ENCODE measurements around the gene SMAP2. TPM values are rescaled to one million over a fixed set of nuclear protein-coding genes. Genes with fewer than 3 reads are reported as not detected.

The SMAP2 gene
- total and polyA plus RNA-seq, 2 experiments from 2014 or later, result 16.7 to 29.5 TPM

DNA sequence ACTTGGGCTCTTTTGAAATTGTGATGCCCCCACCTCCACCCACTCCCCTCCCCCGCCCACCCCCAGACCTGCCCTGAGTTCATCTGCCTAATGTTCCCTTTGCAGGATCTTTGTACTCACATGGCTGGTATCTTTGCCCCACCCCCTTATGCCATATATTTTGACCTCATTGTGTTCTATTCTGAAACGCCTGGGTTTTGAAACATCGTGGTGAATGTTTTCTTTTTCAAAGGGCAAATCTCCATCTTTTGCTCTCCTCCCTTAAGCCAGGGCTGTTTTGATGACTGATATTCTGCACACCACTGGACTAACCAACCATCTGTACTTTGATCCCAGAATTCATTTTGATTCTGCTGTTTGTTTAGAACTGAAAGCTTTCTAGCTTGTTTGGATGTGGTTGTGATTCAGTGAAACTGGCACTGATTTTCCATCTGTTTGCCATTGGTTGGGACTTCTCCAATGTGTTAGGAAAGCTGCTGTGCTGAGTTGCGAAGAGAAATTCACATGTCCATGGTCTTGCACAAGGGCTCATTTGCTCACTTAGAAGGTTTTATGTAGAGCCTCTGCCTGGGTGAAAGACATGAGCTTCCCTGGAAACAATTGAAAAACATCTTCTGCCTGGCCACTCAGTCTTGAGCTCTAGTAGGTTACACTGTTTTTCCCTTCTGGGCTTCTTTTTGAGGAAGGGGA lies 16.5 kb downstream of the SMAP2 start:
- Histone ChIP-seq H3K4me3 (no peak overlapping the region), H3K36me3 (no peaks in the 10 kb centered on the region), H3K4me1 (ENCODE audit: low read depth) (peaks cover 8% of the 10 kb centered on the region), H3K27ac (no peak overlapping the region), H3K27me3 (no peaks in the 10 kb centered on the region), H3K9me3 (ENCODE audit: low read depth) (no peaks in the 10 kb centered on the region)
- TF ChIP-seq, protein P1, sequence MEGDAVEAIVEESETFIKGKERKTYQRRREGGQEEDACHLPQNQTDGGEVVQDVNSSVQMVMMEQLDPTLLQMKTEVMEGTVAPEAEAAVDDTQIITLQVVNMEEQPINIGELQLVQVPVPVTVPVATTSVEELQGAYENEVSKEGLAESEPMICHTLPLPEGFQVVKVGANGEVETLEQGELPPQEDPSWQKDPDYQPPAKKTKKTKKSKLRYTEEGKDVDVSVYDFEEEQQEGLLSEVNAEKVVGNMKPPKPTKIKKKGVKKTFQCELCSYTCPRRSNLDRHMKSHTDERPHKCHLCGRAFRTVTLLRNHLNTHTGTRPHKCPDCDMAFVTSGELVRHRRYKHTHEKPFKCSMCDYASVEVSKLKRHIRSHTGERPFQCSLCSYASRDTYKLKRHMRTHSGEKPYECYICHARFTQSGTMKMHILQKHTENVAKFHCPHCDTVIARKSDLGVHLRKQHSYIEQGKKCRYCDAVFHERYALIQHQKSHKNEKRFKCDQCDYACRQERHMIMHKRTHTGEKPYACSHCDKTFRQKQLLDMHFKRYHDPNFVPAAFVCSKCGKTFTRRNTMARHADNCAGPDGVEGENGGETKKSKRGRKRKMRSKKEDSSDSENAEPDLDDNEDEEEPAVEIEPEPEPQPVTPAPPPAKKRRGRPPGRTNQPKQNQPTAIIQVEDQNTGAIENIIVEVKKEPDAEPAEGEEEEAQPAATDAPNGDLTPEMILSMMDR (IDR thresholded peaks at IDR 0.05; ENCODE audit: low read depth, low read length), result no peak
- peak in 1 of 2 donors; percentile 90 for DNase-seq (ENCODE audit: low read depth in 1 of 2, low spot score in 1 of 2)

GRCh38 chr1:40390857-40391256 lies 17.3 kb downstream of the SMAP2 start:
- no peaks in the 10 kb centered on the region for H3K27me3 ChIP-seq
- no peaks in the 10 kb centered on the region for H3K36me3 ChIP-seq
- no peak overlapping the region for H3K4me3 ChIP-seq
- DNase-seq (ENCODE audit: low read depth in 1 of 2, low spot score in 1 of 2), result no peak
- TF ChIP-seq, protein P1 (IDR thresholded peaks at IDR 0.05; ENCODE audit: low read depth, low read length), result no peak
- no peak overlapping the region for H3K27ac ChIP-seq
- H3K4me1 ChIP-seq (ENCODE audit: low read depth), result peaks cover 7% of the 10 kb centered on the region
- no peaks in the 10 kb centered on the region for H3K9me3 ChIP-seq (ENCODE audit: low read depth)

DNA sequence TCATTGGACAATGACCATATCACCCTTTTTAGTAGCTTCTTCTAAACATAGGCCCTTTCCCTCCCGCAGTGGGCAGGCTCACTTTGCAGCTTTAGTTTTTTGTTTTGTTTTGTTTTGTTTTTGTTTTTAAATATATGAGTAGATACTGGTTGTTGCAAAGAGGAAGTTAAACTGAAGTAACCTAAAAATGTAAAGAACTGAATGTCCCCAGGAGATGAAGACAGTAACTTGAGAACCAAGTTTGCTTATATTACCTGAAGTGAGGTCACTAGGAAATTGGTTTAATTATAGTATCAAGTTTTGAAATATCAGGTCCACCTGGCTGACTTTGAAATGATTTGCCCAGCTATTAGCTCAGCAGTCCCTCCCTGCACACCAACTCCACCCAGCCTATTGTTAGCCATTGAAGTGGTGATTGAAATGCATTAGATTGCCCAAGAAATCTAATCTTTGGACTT lies 18.2 kb downstream of the SMAP2 start:
- H3K4me3 ChIP-seq, result no peak overlapping the region
- H3K4me1 ChIP-seq (ENCODE audit: low read depth), result no peaks in the 10 kb centered on the region
- TF ChIP-seq, protein P1 (IDR thresholded peaks at IDR 0.05; ENCODE audit: low read depth, low read length), result no peak
- no peak for DNase-seq (ENCODE audit: low read depth in 1 of 2, low spot score in 1 of 2)
- no peak overlapping the region for H3K27ac ChIP-seq
- no peaks in the 10 kb centered on the region for H3K27me3 ChIP-seq
- H3K36me3 ChIP-seq, result no peaks in the 10 kb centered on the region
- H3K9me3 ChIP-seq (ENCODE audit: low read depth), result no peaks in the 10 kb centered on the region

GRCh38 chr1:40392221-40392620 lies 18.7 kb downstream of the SMAP2 start:
- no peak overlapping the region for H3K27ac ChIP-seq
- no peak overlapping the region for H3K4me3 ChIP-seq
- H3K4me1 ChIP-seq (ENCODE audit: low read depth), result no peaks in the 10 kb centered on the region
- no peaks in the 10 kb centered on the region for H3K9me3 ChIP-seq (ENCODE audit: low read depth)
- H3K27me3 ChIP-seq, result no peaks in the 10 kb centered on the region
- TF ChIP-seq, protein P1 (IDR thresholded peaks at IDR 0.05; ENCODE audit: low read depth, low read length), result no peak
- DNase-seq (ENCODE audit: low read depth in 1 of 2, low spot score in 1 of 2), result peak in 1 of 2 donors; percentile 80
- H3K36me3 ChIP-seq, result no peaks in the 10 kb centered on the region

DNA sequence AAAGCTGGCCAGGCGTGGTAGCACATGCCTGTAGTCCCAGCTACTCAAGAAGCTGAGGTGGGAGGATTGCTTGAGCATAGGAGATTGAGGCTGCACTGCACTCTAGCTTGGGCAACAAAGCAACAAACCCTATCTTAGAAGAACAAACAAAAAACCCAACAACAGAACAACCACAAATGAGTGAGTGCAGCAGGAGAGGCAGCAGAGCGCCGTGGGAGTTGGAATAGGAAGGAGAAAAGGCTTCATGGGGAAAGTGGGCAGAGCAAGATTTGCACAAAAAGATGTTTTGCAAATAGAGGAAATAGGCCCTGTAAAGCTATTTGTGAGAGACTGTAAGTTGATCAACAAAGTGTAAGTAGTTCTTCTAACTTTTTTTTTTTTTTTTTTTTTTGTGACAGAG lies 19.6 kb downstream of the SMAP2 start:
- Histone ChIP-seq H3K27me3 (no peaks in the 10 kb centered on the region), H3K27ac (no peak overlapping the region), H3K4me3 (no peak overlapping the region), H3K36me3 (no peaks in the 10 kb centered on the region), H3K9me3 (ENCODE audit: low read depth) (no peaks in the 10 kb centered on the region), H3K4me1 (ENCODE audit: low read depth) (no peaks in the 10 kb centered on the region)
- TF ChIP-seq, protein P1 (IDR thresholded peaks at IDR 0.05; ENCODE audit: low read depth, low read length), result no peak
- DNase-seq (ENCODE audit: low read depth in 1 of 2, low spot score in 1 of 2), result no peak
